ENCODE results near the gene ABCC5.

- TF ChIP-seq FOXP2 (optimal IDR thresholded peaks at IDR 0.05; ENCODE audit: borderline replicate concordance, extremely low read depth, extremely low read length, insufficient read depth) (no peak), POLR2AphosphoS5 (IDR thresholded peaks at IDR 0.05; ENCODE audit: low read depth, low read length) (no peak), REST (IDR thresholded peaks at IDR 0.05; ENCODE audit: insufficient read depth in 1 of 2, low read depth in 2 of 2, low read length in 2 of 2) (no peak), SIN3A (IDR thresholded peaks at IDR 0.05; ENCODE audit: borderline replicate concordance, insufficient read depth, low read length) (no peak), TAF1 (IDR thresholded peaks at IDR 0.05; ENCODE audit: borderline replicate concordance, insufficient read depth, low read length) (no peak)
These were observed 111.3 kb downstream of the ABCC5 start for GRCh38 chr3:183906234-183906921.

Measured in PFSK-1 (cell line).